ENCODE data around the gene ZNF483.

GRCh38 chr9:111586378-111586777 lies 61.4 kb downstream of the ZNF483 start:
- no peak for TF ChIP-seq CTCF (IDR thresholded peaks at IDR 0.05; ENCODE audit: insufficient read depth, low read depth, low read length)
- TF ChIP-seq EZH2 (IDR thresholded peaks at IDR 0.05; ENCODE audit: insufficient read depth, low read length) = no peak
